IMR-90 (cell line): Measurements from ENCODE around the gene TEDC1. TPM values are rescaled to one million over a fixed set of nuclear protein-coding genes. Genes with fewer than 3 reads are reported as not detected.

Experiments
- ATAC-seq: fragments of 200-7000 bp; cut with Tn5 transposase; 2 replicates; pipeline ENCODE4 v1.9.1; 2020; ENCODE audit warnings: low read depth, mild to moderate bottlenecking, moderate library complexity
- Bru-seq: library from RNA; stranded (reverse); fragments of 400-500 nt; gene quantifications from one replicate; lab custom pipeline; 2021; lab: Mats Ljungman, UMichigan
- BruChase-seq, 2 experiments: library from RNA; stranded (reverse); fragments of 400-500 nt; gene quantifications; one replicate each; lab custom pipeline; 2021; lab: Mats Ljungman, UMichigan
- BruUV-seq: library from RNA; stranded (reverse); fragments of 400-500 nt; replicated peaks from 2 replicates; lab custom pipeline; 2021; lab: Mats Ljungman, UMichigan
- CTCF ChIA-PET: fragments of 300-600 bp; formaldehyde crosslinking; extraction: SDS; loops from one replicate; lab custom pipeline; 2021; ENCODE audit warnings: antibody characterized with exemption; lab: Yijun Ruan, JAX
- POLR2A ChIA-PET: fragments of 300-600 bp; sonication (Branson Sonifier 250); formaldehyde crosslinking; loops from one replicate; lab custom pipeline; 2022; ENCODE audit warnings: antibody characterized with exemption; ENCODE audit not compliant: unreplicated experiment; lab: Charles Lee
- DNase-seq: peaks from one replicate; pipeline ENCODE4 v3.0.0; 2013
- H2AFZ ChIP-seq: replicated peaks from 2 replicates; pipeline ENCODE3; 2013; ENCODE audit warnings: low read length, mild to moderate bottlenecking; ENCODE audit not compliant: poor library complexity
- H2AK5ac ChIP-seq: 2 replicates; pipeline ENCODE4 v1.6.1; 2013; ENCODE audit warnings: low read depth, low read length, inconsistent platforms
- H2AK9ac ChIP-seq: replicated peaks from 2 replicates; pipeline ENCODE3; 2013; ENCODE audit warnings: mild to moderate bottlenecking, low read depth, low read length, moderate library complexity; ENCODE audit not compliant: poor library complexity
- H2BK120ac ChIP-seq: 2 replicates; pipeline ENCODE4 v1.6.1; 2013; ENCODE audit warnings: low read depth, low read length, inconsistent platforms
- H2BK15ac ChIP-seq: 3 replicates; pipeline ENCODE4 v1.6.1; 2013; ENCODE audit warnings: low read depth, low read length, inconsistent platforms
- H2BK20ac ChIP-seq: 2 replicates; pipeline ENCODE4 v1.6.1; 2013; ENCODE audit warnings: low read depth, mild to moderate bottlenecking, inconsistent platforms, low read length, moderate library complexity
- H2BK5ac ChIP-seq: 2 replicates; pipeline ENCODE4 v1.6.1; 2013; ENCODE audit warnings: mild to moderate bottlenecking, low read depth, low read length, inconsistent platforms; ENCODE audit not compliant: poor library complexity, severe bottlenecking
- H3K14ac ChIP-seq: replicated peaks from 2 replicates; pipeline ENCODE4 v1.6.1; 2013; ENCODE audit warnings: low read depth, low read length, inconsistent platforms
- H3K18ac ChIP-seq: 2 replicates; pipeline ENCODE4 v1.6.1; 2013; ENCODE audit warnings: low read depth, low read length, control low read depth
- H3K23ac ChIP-seq: 2 replicates; pipeline ENCODE4 v1.6.1; 2013; ENCODE audit warnings: low read depth, low read length, inconsistent platforms
- H3K27ac ChIP-seq: 2 replicates; pipeline ENCODE4 v1.5.1; 2013; ENCODE audit warnings: mild to moderate bottlenecking, control low read depth, low read length; ENCODE audit not compliant: insufficient read depth
- H3K27me3 ChIP-seq: 2 replicates; pipeline ENCODE4 v1.6.1; 2013; ENCODE audit warnings: low read length; ENCODE audit not compliant: control insufficient read depth, insufficient read depth
- H3K36me3 ChIP-seq: 2 replicates; pipeline ENCODE4 v1.6.1; 2013; ENCODE audit warnings: low read length, mixed read lengths; ENCODE audit not compliant: control insufficient read depth, insufficient read depth
- H3K4ac ChIP-seq: 2 replicates; pipeline ENCODE4 v1.6.1; 2013; ENCODE audit warnings: low read depth, low read length, inconsistent platforms
- H3K4me1 ChIP-seq: 2 replicates; pipeline ENCODE4 v1.6.1; 2013; ENCODE audit warnings: low read length, mixed read lengths; ENCODE audit not compliant: control insufficient read depth, insufficient read depth
- H3K4me2 ChIP-seq: 2 replicates; pipeline ENCODE4 v1.6.1; 2013; ENCODE audit warnings: low read depth, mild to moderate bottlenecking, control low read depth, low read length, moderate library complexity
- H3K4me3 ChIP-seq: 2 replicates; pipeline ENCODE4 v1.5.1; 2013; ENCODE audit warnings: low read depth, mild to moderate bottlenecking, control low read depth, low read length, moderate library complexity; ENCODE audit not compliant: insufficient read depth
- H3K56ac ChIP-seq: 2 replicates; pipeline ENCODE4 v1.6.1; 2013; ENCODE audit warnings: low read length, inconsistent platforms; ENCODE audit not compliant: insufficient read depth; ENCODE audit errors: extremely low read depth
- H3K79me1 ChIP-seq, 2 experiments: 2 replicates each; pipeline ENCODE4 v1.6.1; 2013; ENCODE audit warnings: low read length in 2 of 2, inconsistent platforms in 1 of 2, low read depth in 1 of 2
- H3K9ac ChIP-seq: 2 replicates; pipeline ENCODE4 v1.6.1; 2013; ENCODE audit warnings: low read depth, low read length, control low read depth
- H3K9me1 ChIP-seq: 2 replicates; pipeline ENCODE4 v1.6.1; 2013; ENCODE audit warnings: low read length, inconsistent platforms; ENCODE audit not compliant: insufficient read depth
- H3K9me3 ChIP-seq: 2 replicates; pipeline ENCODE4 v1.6.1; 2013; ENCODE audit warnings: low read length; ENCODE audit not compliant: control insufficient read depth, insufficient read depth
- H4K20me1 ChIP-seq: 2 replicates; pipeline ENCODE4 v1.6.1; 2013; ENCODE audit warnings: low read length, inconsistent platforms; ENCODE audit not compliant: insufficient read depth
- H4K5ac ChIP-seq: 2 replicates; pipeline ENCODE4 v1.6.1; 2013; ENCODE audit warnings: mild to moderate bottlenecking, low read depth, low read length, control low read depth
- H4K8ac ChIP-seq, 2 experiments: 2 replicates each; pipeline ENCODE4 v1.6.1; 2013; ENCODE audit warnings: low read depth in 2 of 2, low read length in 2 of 2, control low read depth in 1 of 2, inconsistent platforms in 1 of 2
- H4K91ac ChIP-seq: 2 replicates; pipeline ENCODE4 v1.6.1; 2013; ENCODE audit warnings: low read depth, low read length, inconsistent platforms; ENCODE audit not compliant: insufficient read depth
- BHLHE40 ChIP-seq: fragments of 150-350 bp; IDR thresholded peaks from 2 replicates; pipeline ENCODE4 v1.6.1; 2016; ENCODE audit warnings: mild to moderate bottlenecking, low read depth, low read length
- CHD1 ChIP-seq: IDR thresholded peaks from 2 replicates; pipeline ENCODE4 v1.6.1; 2012; ENCODE audit warnings: low read depth, low read length, improper control_type of control experiment
- MAFK ChIP-seq: IDR thresholded peaks from 2 replicates; pipeline ENCODE4 v1.6.1; 2012; ENCODE audit warnings: low read depth, low read length, improper control_type of control experiment
- MXI1 ChIP-seq: IDR thresholded peaks from 2 replicates; pipeline ENCODE4 v1.6.1; 2012; ENCODE audit warnings: low read depth, mild to moderate bottlenecking, low read length, moderate library complexity, borderline replicate concordance
- NFE2L2 ChIP-seq: fragments of 150-350 bp; IDR thresholded peaks from 2 replicates; pipeline ENCODE4 v1.6.1; 2016; ENCODE audit warnings: low read depth, mild to moderate bottlenecking, low read length
- POLR2A ChIP-seq: IDR thresholded peaks from 2 replicates; pipeline ENCODE4 v1.6.1; 2012; ENCODE audit warnings: mild to moderate bottlenecking, low read depth, low read length
- RAD21 ChIP-seq: IDR thresholded peaks from 2 replicates; pipeline ENCODE4 v1.6.1; 2012; ENCODE audit warnings: low read length, improper control_type of control experiment
- RCOR1 ChIP-seq: IDR thresholded peaks from 2 replicates; pipeline ENCODE4 v1.6.1; 2012; ENCODE audit warnings: mild to moderate bottlenecking, low read length, improper control_type of control experiment; ENCODE audit not compliant: insufficient replicate concordance
- WGBS, 2 experiments: methylation state at CpG; one replicate each; pipeline versions ENCODE4 v1.1.5 to v1.1.7; 2013; ENCODE audit warnings: missing lambda C conversion rate in 2 of 2; ENCODE audit not compliant: insufficient read length in 1 of 2; ENCODE audit errors: extremely low coverage in 2 of 2; 5-methylcytosine and 5-hydroxymethylcytosine counted together
- dilution Hi-C: fragments of 300-500 bp; cut with HindIII; formaldehyde crosslinking; loops from one replicate; pipeline ENCODE4 v1.14.3; 2018; ENCODE audit warnings: low sequenced_read_pairs; ENCODE audit not compliant: unreplicated experiment
- in situ Hi-C: fragments of 300-500 bp; cut with MboI; formaldehyde crosslinking; loops from 3 replicates; pipeline ENCODE4 v1.14.3; 2019; ENCODE audit warnings: low sequenced_read_pairs, inconsistent platforms, mixed read lengths
- intact Hi-C: fragments of 100-400 bp; cut with micrococcal nuclease; formaldehyde crosslinking; loops from 2 replicates; pipeline ENCODE4 v1.10.0; 2022
- long read RNA-seq: library from polyadenylated mRNA; unstranded; transcript quantifications from one replicate; pipeline ENCODE4 v2.0.0, GENCODE V29; 2021; ENCODE audit not compliant: unreplicated experiment
- polyA plus RNA-seq, 3 experiments: library from polyadenylated mRNA; depleted of rRNA; stranded (reverse); fragments of >200 nt; gene quantifications; 2 replicates each; pipeline ENCODE4 v1.2.3, GENCODE V29; 2012; ENCODE audit warnings: low replicate concordance in 1 of 3
- total RNA-seq: library from RNA; depleted of rRNA; stranded (reverse); fragments of >200 nt; gene quantifications from 2 replicates; pipeline ENCODE4 v1.2.3, GENCODE V29; 2012; rRNA removed
- TF ChIP-seq, protein P1 (sequence below): conservative IDR thresholded peaks from 2 replicates; pipeline ENCODE4 v1.5.1; 2012; ENCODE audit warnings: mild to moderate bottlenecking, low read depth, low read length, improper control_type of control experiment
- TF ChIP-seq, protein P2 (sequence below): fragments of 150-350 bp; IDR thresholded peaks from 2 replicates; pipeline ENCODE4 v1.6.1; 2017; ENCODE audit warnings: mild to moderate bottlenecking, antibody characterized with exemption, low read length, low read depth

Gene TEDC1, protein sequence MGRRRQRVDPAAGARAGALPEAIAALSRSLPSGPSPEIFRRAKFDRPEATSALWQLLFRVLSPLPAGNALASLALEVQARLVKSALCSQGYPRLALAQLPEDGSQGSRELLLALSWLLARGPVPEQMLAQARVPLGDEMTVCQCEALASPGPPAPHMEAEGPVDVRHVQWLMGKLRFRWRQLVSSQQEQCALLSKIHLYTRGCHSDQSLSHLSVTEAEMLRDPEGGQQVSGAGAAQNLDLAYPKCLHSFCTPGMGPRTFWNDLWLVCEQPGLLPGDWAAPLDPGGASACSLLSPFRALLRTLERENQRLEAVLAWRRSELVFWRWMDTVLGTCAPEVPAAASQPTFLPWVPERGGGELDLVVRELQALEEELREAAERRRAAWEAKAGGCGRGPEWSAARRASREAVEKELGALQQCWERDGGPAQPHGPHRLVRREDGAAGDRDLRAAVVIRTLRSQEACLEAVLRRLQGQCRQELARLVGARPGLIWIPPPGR
- 4.2 and 5.7 TPM in 2 replicates for total RNA-seq
- polyA plus RNA-seq (2012; rRNA removed), result 6.4 and 9.4 TPM in 2 replicates
- 9.8 and 13.3 TPM in 2 replicates for polyA plus RNA-seq (2012; cell fraction: cytosol; rRNA removed)
- polyA plus RNA-seq (2012; cell fraction: nucleus; rRNA removed; ENCODE audit: low replicate concordance), result 10.7 and 48.6 TPM in 2 replicates
- Bru-seq, nascent RNA, result percentile 31 among the genes with signal in this experiment
- BruChase-seq, experiment 1, labeled RNA remaining after a 6-hour chase, result percentile 32 among the genes with signal in this experiment
- BruChase-seq, experiment 2, labeled RNA remaining after a 2-hour chase, result percentile 26 among the genes with signal in this experiment
- long read RNA-seq, partial matches to known transcripts, result 0 of 4 reads
- long read RNA-seq, other reads (novel, unspliced or antisense), result 3 of 4 reads

DNA sequence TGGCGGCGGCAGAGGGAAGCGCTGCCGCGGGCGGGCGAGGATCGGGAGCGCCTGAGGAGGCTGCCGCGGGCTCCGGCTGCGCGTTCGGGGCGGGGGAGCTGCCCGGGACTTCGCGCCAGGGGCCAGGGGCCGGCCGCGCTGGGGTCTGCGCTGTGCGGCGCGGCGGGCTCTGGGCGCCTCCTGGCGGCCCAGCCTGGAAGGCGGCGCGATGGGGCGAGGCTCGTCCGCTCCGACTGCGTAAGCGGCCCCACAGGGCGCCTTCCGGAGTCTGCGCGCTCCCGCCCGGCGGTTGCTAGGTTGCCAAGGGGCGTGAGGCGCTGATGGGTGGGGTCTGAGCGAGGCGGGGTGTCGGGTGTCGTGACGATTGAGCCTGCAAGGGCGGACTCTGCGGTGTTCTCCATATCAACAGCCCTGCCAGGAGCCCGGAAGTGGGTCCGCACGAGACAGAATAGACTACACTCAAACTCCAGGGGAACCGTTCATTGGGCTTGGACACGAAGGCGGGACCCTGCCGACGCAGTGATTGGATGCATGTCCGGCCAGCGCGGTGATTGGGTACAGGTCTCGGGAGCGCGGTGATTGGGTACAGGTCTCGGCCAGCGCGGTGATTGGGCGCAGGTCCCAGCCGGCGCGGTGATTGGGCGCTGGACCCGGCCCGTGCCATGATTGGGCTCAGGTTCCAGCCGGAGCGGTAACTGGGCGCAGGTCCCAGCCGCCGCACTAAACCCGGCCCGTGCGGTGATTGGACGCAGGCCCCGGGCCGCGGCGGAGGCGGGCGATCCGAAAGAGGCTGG, at the start of gene TEDC1:
TSS of gene TEDC1 (plus strand) at position 675 of the 794 bp plus-strand sequence. CDS start 130 bp downstream, outside the sequence.
- Histone ChIP-seq H3K9me1 (peaks cover 6% of the 10 kb centered on the region; the same call in 1 of the 2 replicates), H3K18ac (no peak within 1 kb of the TSS), H2BK5ac (peak within 1 kb of the TSS; percentile 13), H2BK20ac (no peak within 1 kb of the TSS), H4K91ac (no peak within 1 kb of the TSS), H3K4ac (peak within 1 kb of the TSS; percentile 7; the same call in 1 of the 2 replicates), H3K23ac (no peak within 1 kb of the TSS), H3K27me3 (peaks cover 20% of the 10 kb centered on the region; the same call in 1 of the 2 replicates), H3K14ac (no peak within 1 kb of the TSS), H2AK9ac (peak within 1 kb of the TSS; percentile 94), H2BK15ac (no peak within 1 kb of the TSS), H2BK120ac (no peak within 1 kb of the TSS), H3K4me2 (peak within 1 kb of the TSS; percentile 74), H3K9ac (peak within 1 kb of the TSS; percentile 37; the same call in 1 of the 2 replicates), H4K5ac (no peak within 1 kb of the TSS), H2AK5ac (no peak within 1 kb of the TSS), H3K36me3 (no peaks in the 10 kb centered on the region), H2AFZ (peak within 1 kb of the TSS; percentile 95), H3K56ac (no peak within 1 kb of the TSS), H3K9me3 (no peaks in the 10 kb centered on the region), H3K27ac (peak within 1 kb of the TSS; percentile 35; the same call in 1 of the 2 replicates), H3K79me1 (peaks cover 0 to 5% of the 10 kb centered on the region in 2 experiments; a peak in 1 of 4 replicates), H4K8ac (peak within 1 kb of the TSS in 1 of 2 experiments; percentile 36; a peak in 1 of 4 replicates), H3K4me3 (peak within 1 kb of the TSS; percentile 61), H3K4me1 (peaks cover 2% of the 10 kb centered on the region; the same call in 1 of the 2 replicates), H4K20me1 (0 out of 2 replicates have a peak, but pooled peaks cover 6% of the 10 kb centered on the region)
- in situ Hi-C loops (no loop called here), dilution Hi-C loops (no loop called here), intact Hi-C loops (loop anchor here (1.0 to 5.0 kb wide), 3 partner anchors 8 to 42 kb away; partner anchors contain the start of gene TMEM121)
- ATAC-seq (peak; percentile 86), DNase-seq (peak; percentile 100)
- CTCF ChIA-PET, result interaction anchor here (0.7 to 2.5 kb wide), 3 partner anchors 10 to 120 kb away, joined by 3 to 32 read pairs (median 5); no protein-coding TSS in a partner anchor
- no TSS peak for BruUV-seq
- POLR2A ChIA-PET, result interaction anchor here (0.6 kb wide), 1 partner anchor 22 kb away, joined by 3 read pairs; no protein-coding TSS in a partner anchor
- 0% methylated on average over 59 of the region's 94 CpGs; no CpG with 5 or more reads in 1 of the 2 experiments for WGBS, 2 experiments
- TF ChIP-seq MXI1, result peak; percentile 34; the same call in 1 of the 2 replicates
- no peak for TF ChIP-seq MAFK
- peak; percentile 87 for TF ChIP-seq RAD21
- TF ChIP-seq, protein P1, sequence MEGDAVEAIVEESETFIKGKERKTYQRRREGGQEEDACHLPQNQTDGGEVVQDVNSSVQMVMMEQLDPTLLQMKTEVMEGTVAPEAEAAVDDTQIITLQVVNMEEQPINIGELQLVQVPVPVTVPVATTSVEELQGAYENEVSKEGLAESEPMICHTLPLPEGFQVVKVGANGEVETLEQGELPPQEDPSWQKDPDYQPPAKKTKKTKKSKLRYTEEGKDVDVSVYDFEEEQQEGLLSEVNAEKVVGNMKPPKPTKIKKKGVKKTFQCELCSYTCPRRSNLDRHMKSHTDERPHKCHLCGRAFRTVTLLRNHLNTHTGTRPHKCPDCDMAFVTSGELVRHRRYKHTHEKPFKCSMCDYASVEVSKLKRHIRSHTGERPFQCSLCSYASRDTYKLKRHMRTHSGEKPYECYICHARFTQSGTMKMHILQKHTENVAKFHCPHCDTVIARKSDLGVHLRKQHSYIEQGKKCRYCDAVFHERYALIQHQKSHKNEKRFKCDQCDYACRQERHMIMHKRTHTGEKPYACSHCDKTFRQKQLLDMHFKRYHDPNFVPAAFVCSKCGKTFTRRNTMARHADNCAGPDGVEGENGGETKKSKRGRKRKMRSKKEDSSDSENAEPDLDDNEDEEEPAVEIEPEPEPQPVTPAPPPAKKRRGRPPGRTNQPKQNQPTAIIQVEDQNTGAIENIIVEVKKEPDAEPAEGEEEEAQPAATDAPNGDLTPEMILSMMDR, result peak; percentile 98
- no peak for TF ChIP-seq NFE2L2
- TF ChIP-seq POLR2A, result no peak
- TF ChIP-seq, protein P2, sequence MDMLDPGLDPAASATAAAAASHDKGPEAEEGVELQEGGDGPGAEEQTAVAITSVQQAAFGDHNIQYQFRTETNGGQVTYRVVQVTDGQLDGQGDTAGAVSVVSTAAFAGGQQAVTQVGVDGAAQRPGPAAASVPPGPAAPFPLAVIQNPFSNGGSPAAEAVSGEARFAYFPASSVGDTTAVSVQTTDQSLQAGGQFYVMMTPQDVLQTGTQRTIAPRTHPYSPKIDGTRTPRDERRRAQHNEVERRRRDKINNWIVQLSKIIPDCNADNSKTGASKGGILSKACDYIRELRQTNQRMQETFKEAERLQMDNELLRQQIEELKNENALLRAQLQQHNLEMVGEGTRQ, result no peak
- TF ChIP-seq CHD1, result no peak; the same call in 1 of the 2 replicates
- TF ChIP-seq RCOR1, result no peak
- peak; percentile 96 for TF ChIP-seq BHLHE40
